Coronary artery (tissue), 2 donors: Measurements from ENCODE around the gene TPRA1.
A peak's percentile ranks its signal among the peaks of the same experiment; 100 is the strongest.

Experiments used
- DNase-seq: peaks from one replicate; pipeline ENCODE4 v3.0.0-alpha.2; 2017; ENCODE audit warnings: low spot score
- H3K27ac ChIP-seq, 2 donors: fragments of 200-600 bp; sonication (generic); one replicate each; pipeline ENCODE4 v1.5.1; 2016 to 2019
- H3K4me3 ChIP-seq: fragments of 200-600 bp; sonication (generic); 2 replicates; pipeline ENCODE4 v1.5.1; 2016; ENCODE audit warnings: mild to moderate bottlenecking, moderate library complexity
- CTCF ChIP-seq: fragments of 200-600 bp; sonication (generic); IDR thresholded peaks from one replicate; pipeline ENCODE4 v1.5.1; 2019; ENCODE audit warnings: antibody characterized with exemption

The TPRA1 gene

GRCh38 chr3:127578802-127579201 is 11.7 kb downstream of the TPRA1 start:
- DNase-seq: no peak
- H3K4me3 ChIP-seq: no peak overlapping the region
- no peak for TF ChIP-seq CTCF
- no peak overlapping the region for H3K27ac ChIP-seq

GRCh38 chr3:127578168-127578567 is 12.4 kb downstream of the TPRA1 start:
- Histone ChIP-seq H3K4me3 (no peak overlapping the region), H3K27ac (no peak overlapping the region)
- no peak for TF ChIP-seq CTCF
- DNase-seq: no peak

- no peak for DNase-seq
- TF ChIP-seq CTCF: no peak
These were observed 13.1 kb downstream of the TPRA1 start for GRCh38 chr3:127577448-127577847.

GRCh38 chr3:127574880-127575878 is 15.4 kb downstream of the TPRA1 start:
- peak; percentile 87 for DNase-seq
- TF ChIP-seq CTCF: peak; percentile 97
- Histone ChIP-seq H3K27ac (no peak overlapping the region), H3K4me3 (no peak overlapping the region)

More at GRCh38 chr3:127577448-127577847, 13.1 kb downstream of the TPRA1 start:
- Histone ChIP-seq H3K27ac (no peak overlapping the region), H3K4me3 (no peak overlapping the region)

- Histone ChIP-seq H3K4me3 (no peak overlapping the region), H3K27ac (no peak overlapping the region)
- TF ChIP-seq CTCF: no peak
- no peak for DNase-seq
These were observed 16.6 kb downstream of the TPRA1 start for GRCh38 chr3:127573912-127574311.

- TF ChIP-seq CTCF: no peak
- Histone ChIP-seq H3K27ac (no peak overlapping the region), H3K4me3 (no peak overlapping the region)
- no peak for DNase-seq
These were observed 17.1 kb downstream of the TPRA1 start for GRCh38 chr3:127573401-127573800.

- no peak for TF ChIP-seq CTCF
- DNase-seq: no peak
- Histone ChIP-seq H3K27ac (no peak overlapping the region), H3K4me3 (no peak overlapping the region)
These were observed 17.8 kb downstream of the TPRA1 start for GRCh38 chr3:127572735-127573134.
